K562 (cell line): ENCODE results near the gene SHANK1. TPM values are rescaled to one million over a fixed set of nuclear protein-coding genes. Genes with fewer than 3 reads are reported as not detected.

ENCODE experiments used
- CHD2 ChIP-seq: IDR thresholded peaks from 2 replicates; pipeline ENCODE4 v1.6.1; 2011; ENCODE audit warnings: low read depth, low read length
- E2F8 ChIP-seq: fragments of 450-650 bp; IDR thresholded peaks from 2 replicates; pipeline ENCODE4 v1.7.1; 2018; ENCODE audit warnings: mild to moderate bottlenecking, low read depth; ENCODE audit not compliant: partially characterized antibody
- GABPA ChIP-seq: fragments of 200-800 bp; sonication (Bioruptor generic); conservative IDR thresholded peaks from 2 replicates; pipeline ENCODE4 v1.6.1; 2016; ENCODE audit warnings: low read depth, missing genetic modification characterization, missing compliant biosample characterization
- GTF2A2 ChIP-seq: IDR thresholded peaks from 2 replicates; pipeline ENCODE4 v1.6.1; 2016; ENCODE audit warnings: mild to moderate bottlenecking, missing genetic modification characterization, missing compliant biosample characterization
- HNRNPLL ChIP-seq: fragments of 200-400 bp; formaldehyde crosslinking; IDR thresholded peaks from 2 replicates; pipeline ENCODE4 v1.6.1; 2017; ENCODE audit warnings: low read length, low read depth, mild to moderate bottlenecking; ENCODE audit not compliant: poor library complexity, severe bottlenecking
- ILK ChIP-seq: fragments of 450-650 bp; IDR thresholded peaks from 2 replicates; pipeline ENCODE4 v1.6.1; 2016; ENCODE audit warnings: missing genetic modification characterization, low read depth, mild to moderate bottlenecking, missing compliant biosample characterization, moderate library complexity, borderline replicate concordance
- KDM1A ChIP-seq, 2 experiments: fragments of 450-650 bp; IDR thresholded peaks; 2 replicates each; pipeline ENCODE4 v1.6.1; 2016; ENCODE audit warnings: mild to moderate bottlenecking in 2 of 2
- MAFG ChIP-seq: fragments of 450-650 bp; conservative IDR thresholded peaks from 2 replicates; pipeline ENCODE4 v1.6.1; 2016; ENCODE audit warnings: missing genetic modification characterization, missing compliant biosample characterization
- MAZ ChIP-seq, 2 experiments: fragments of 450-650 bp in 1 of 2; sonication (generic) in 1 of 2; formaldehyde crosslinking; IDR thresholded peaks in 1 of 2; conservative IDR thresholded peaks in 1 of 2; 2 replicates each; pipeline versions ENCODE4 v1.4.0 to v1.5.0; 2020; ENCODE audit warnings: mild to moderate bottlenecking in 1 of 2, missing genetic modification reagents in 1 of 2
- NELFE ChIP-seq: IDR thresholded peaks from 2 replicates; pipeline ENCODE4 v1.6.1; 2011; ENCODE audit warnings: mild to moderate bottlenecking; ENCODE audit not compliant: insufficient read depth, insufficient read length
- PYGO2 ChIP-seq: fragments of 450-650 bp; IDR thresholded peaks from 2 replicates; pipeline ENCODE4 v1.6.1; 2016; ENCODE audit warnings: mild to moderate bottlenecking, missing genetic modification characterization, moderate library complexity, missing compliant biosample characterization
- SIN3B ChIP-seq: fragments of 450-650 bp; IDR thresholded peaks from 2 replicates; pipeline ENCODE4 v1.6.1; 2017; ENCODE audit warnings: low read depth, mild to moderate bottlenecking, moderate library complexity
- SMAD2 ChIP-seq: fragments of 150-350 bp; IDR thresholded peaks from 2 replicates; pipeline ENCODE4 v1.6.1; 2014; ENCODE audit warnings: low read depth, mild to moderate bottlenecking, low read length
- SNRNP70 ChIP-seq: fragments of 200-400 bp; formaldehyde crosslinking; optimal IDR thresholded peaks from 2 replicates; pipeline ENCODE3; 2017; ENCODE audit warnings: low read depth, low read length
- TCF7L2 ChIP-seq: fragments of 150-350 bp; IDR thresholded peaks from 2 replicates; pipeline ENCODE4 v1.6.1; 2016; ENCODE audit warnings: low read depth, mild to moderate bottlenecking, low read length, moderate library complexity
- ZBTB49 ChIP-seq: sonication (generic); formaldehyde crosslinking; IDR thresholded peaks from 2 replicates; pipeline ENCODE4 v1.8.0; 2022; ENCODE audit warnings: missing genetic modification reagents, mild to moderate bottlenecking, borderline replicate concordance
- ZNF41 ChIP-seq: fragments of 250-450 bp; sonication (Bioruptor Pico); conservative IDR thresholded peaks from 2 replicates; pipeline ENCODE4 v1.4.0; 2020; ENCODE audit warnings: mild to moderate bottlenecking
- ZNF518B ChIP-seq: fragments of 250-450 bp; sonication (Bioruptor Pico); IDR thresholded peaks from 2 replicates; pipeline ENCODE4 v1.5.0; 2021; ENCODE audit warnings: mild to moderate bottlenecking, moderate library complexity
- ZNF655 ChIP-seq: fragments of 250-450 bp; sonication (Bioruptor Pico); IDR thresholded peaks from 2 replicates; pipeline ENCODE4 v1.5.0; 2021
- polyA plus RNA-seq, 8 experiments: library from polyadenylated mRNA; depleted of rRNA in 4 of 8; stranded (reverse) in 5 of 8; unstranded in 3 of 8; fragments of >200 nt; fragmentation: Nextera tagmentation in 2 of 8; fragmentation: Illumina TruSeq in 1 of 8; extraction: Ambion mirVana in 2 of 8; extraction: Trizol in 1 of 8; gene quantifications; 2 replicates each; pipeline versions ENCODE4 v1.2.1 to v1.2.3, GENCODE V29; 2011 to 2014; ENCODE audit warnings: inconsistent platforms in 1 of 8, missing spikeins in 1 of 8
- total RNA-seq, 7 experiments: library from RNA; depleted of rRNA in 6 of 7; stranded (reverse); fragments of >200 nt in 6 of 7; fragmentation: Illumina TruSeq in 2 of 7; extraction: Trizol in 2 of 7; gene quantifications; 2 replicates each; pipeline versions ENCODE4 v1.2.1 to v1.2.3, GENCODE V29; 2011 to 2021; ENCODE audit warnings: low replicate concordance in 1 of 7

The SHANK1 gene
- total and polyA plus RNA-seq, 9 of the 15 experiments (the other 6 are each of a cell fraction or from before 2014, with no cell fraction given): 0.33 to 1.3 (median 0.55) TPM; not detected in 2

GRCh38 chr19:50661023-50661422 is 58.6 kb downstream of the SHANK1 start (continued):
- no peak for TF ChIP-seq ZNF518B
- no peak for TF ChIP-seq HNRNPLL
- TF ChIP-seq GABPA (tag): no peak
- no peak for TF ChIP-seq SMAD2
- no peak for TF ChIP-seq PYGO2
- no peak for TF ChIP-seq CHD2
- TF ChIP-seq MAZ (CRISPR knock-in tag; conservative IDR thresholded peaks at IDR 0.05 in 1 of 2, IDR thresholded peaks at IDR 0.05 in 1 of 2): no peak
- TF ChIP-seq KDM1A (IDR thresholded peaks at IDR 0.05): no peak
- no peak for TF ChIP-seq ILK
- no peak for TF ChIP-seq ZNF655 (CRISPR knock-in tag)
- TF ChIP-seq TCF7L2: no peak
- no peak for TF ChIP-seq NELFE
- no peak for TF ChIP-seq MAFG
- TF ChIP-seq SIN3B: no peak
- TF ChIP-seq GTF2A2 (tag): no peak
- no peak for TF ChIP-seq SNRNP70
- peak; percentile 47 for TF ChIP-seq E2F8
- no peak for TF ChIP-seq ZNF41 (CRISPR knock-in tag)
- TF ChIP-seq ZBTB49: no peak
